Prostate gland (tissue), 2 donors: ENCODE measurements around the gene RNF39.

Source experiments
- CTCF ChIP-seq, 4 experiments: fragments of 200-600 bp in 2 of 4; fragments of 450-650 bp in 2 of 4; sonication (generic) in 2 of 4; IDR thresholded peaks; 1 replicate in 3 of 4; 2 replicates in 1 of 4; pipeline ENCODE4 v1.5.1; 2016 to 2019; ENCODE audit warnings: antibody characterized with exemption in 4 of 4, mild to moderate bottlenecking in 2 of 4, moderate library complexity in 2 of 4
- POLR2A ChIP-seq: fragments of 450-650 bp; IDR thresholded peaks from one replicate; pipeline ENCODE4 v1.6.1; 2016; ENCODE audit warnings: antibody characterized with exemption, mild to moderate bottlenecking
- POLR2AphosphoS5 ChIP-seq: sonication (generic); formaldehyde crosslinking; IDR thresholded peaks from one replicate; pipeline ENCODE4 v1.6.1; 2017; ENCODE audit warnings: antibody characterized with exemption

- TF ChIP-seq POLR2A (no peak), CTCF (IDR thresholded peaks at IDR 0.05) (no peak), POLR2AphosphoS5 (no peak)
Observed at GRCh38 chr6:30061858-30062458, 13.6 kb downstream of the RNF39 start.
